GDM1 (cell line): ENCODE data around the gene OR11H12.
"Not testable (repeated sequence)": the region's sequence is repeated elsewhere in the genome, so short reads cannot be mapped to it uniquely, and the experiment has no call there.

Experiments used
- DNase-seq: peaks from one replicate; lab custom pipeline; 2025; lab: John Stamatoyannopoulos, UW

The OR11H12 gene

GRCh38 chr14:18600817-18601216 lies at the start of gene OR11H12:
Gene OR11H12, plus strand, starts transcription at chr14:18601117. Its CDS starts 0 bp downstream, at chr14:18601117.
- not testable (repeated sequence) for DNase-seq

- not testable (repeated sequence) for DNase-seq
Observed at GRCh38 chr14:18582908-18583307, 18.0 kb upstream of the OR11H12 start.

- not testable (repeated sequence) for DNase-seq
Observed at GRCh38 chr14:18626610-18627213, 25.8 kb downstream of the OR11H12 start.

- not testable (repeated sequence) for DNase-seq
Observed at GRCh38 chr14:18636066-18636465, 35.1 kb downstream of the OR11H12 start.

- not testable (repeated sequence) for DNase-seq
Observed at GRCh38 chr14:18638032-18638431, 37.1 kb downstream of the OR11H12 start.

- not testable (repeated sequence) for DNase-seq
Observed at GRCh38 chr14:18638785-18639184, 37.9 kb downstream of the OR11H12 start.

- not testable (repeated sequence) for DNase-seq
Observed at GRCh38 chr14:18646075-18646730, 45.3 kb downstream of the OR11H12 start.
